ENCODE results near the gene SPATA13.
"Not testable (repeated sequence)": the region's sequence is repeated elsewhere in the genome, so short reads cannot be mapped to it uniquely, and the experiment has no call there.

The SPATA13 gene

GRCh38 chr13:24308068-24308445 lies 147.5 kb downstream of the SPATA13 start:
- in situ Hi-C loops (cut with MboI; ENCODE audit: low sequenced_read_pairs), result no loop called here

- in situ Hi-C loops (cut with MboI; ENCODE audit: low sequenced_read_pairs), result no loop called here
Observed at GRCh38 chr13:24308488-24309020, 148.0 kb downstream of the SPATA13 start.

- in situ Hi-C loops (cut with MboI; ENCODE audit: low sequenced_read_pairs), result not testable (repeated sequence)
Observed at GRCh38 chr13:24309300-24309699, 148.8 kb downstream of the SPATA13 start, which contains the start of gene C1QTNF9. TSS of gene C1QTNF9 (plus strand) at chr13:24309580. CDS start at chr13:24316004, 6,424 bp downstream.

GRCh38 chr13:24313439-24313838 lies 152.9 kb downstream of the SPATA13 start:
- in situ Hi-C loops (cut with MboI; ENCODE audit: low sequenced_read_pairs), result no loop called here

GRCh38 chr13:24317835-24318234 lies 157.3 kb downstream of the SPATA13 start:
- in situ Hi-C loops (cut with MboI; ENCODE audit: low sequenced_read_pairs), result not testable (repeated sequence)

GRCh38 chr13:24318878-24319277 lies 158.4 kb downstream of the SPATA13 start:
- in situ Hi-C loops (cut with MboI; ENCODE audit: low sequenced_read_pairs), result not testable (repeated sequence)

GRCh38 chr13:24319641-24320040 lies 159.1 kb downstream of the SPATA13 start:
- in situ Hi-C loops (cut with MboI; ENCODE audit: low sequenced_read_pairs), result not testable (repeated sequence)

- in situ Hi-C loops (cut with MboI; ENCODE audit: low sequenced_read_pairs), result not testable (repeated sequence)
Observed at GRCh38 chr13:24321416-24321815, 160.9 kb downstream of the SPATA13 start.

GRCh38 chr13:24322470-24322869 lies 161.9 kb downstream of the SPATA13 start:
- in situ Hi-C loops (cut with MboI; ENCODE audit: low sequenced_read_pairs), result not testable (repeated sequence)

GRCh38 chr13:24323036-24323738 lies 162.7 kb downstream of the SPATA13 start:
- in situ Hi-C loops (cut with MboI; ENCODE audit: low sequenced_read_pairs), result no loop called here

GRCh38 chr13:24323739-24324075 lies 163.2 kb downstream of the SPATA13 start:
- in situ Hi-C loops (cut with MboI; ENCODE audit: low sequenced_read_pairs), result no loop called here

GRCh38 chr13:24327598-24327997 lies 167.1 kb downstream of the SPATA13 start:
- in situ Hi-C loops (cut with MboI; ENCODE audit: low sequenced_read_pairs), result not testable (repeated sequence)

GRCh38 chr13:24328145-24328544 lies 167.6 kb downstream of the SPATA13 start:
- in situ Hi-C loops (cut with MboI; ENCODE audit: low sequenced_read_pairs), result no loop called here

GRCh38 chr13:24338721-24339120 lies 178.2 kb downstream of the SPATA13 start:
- in situ Hi-C loops (cut with MboI; ENCODE audit: low sequenced_read_pairs), result no loop called here

GRCh38 chr13:24339937-24340607 lies 179.6 kb downstream of the SPATA13 start:
- in situ Hi-C loops (cut with MboI; ENCODE audit: low sequenced_read_pairs), result no loop called here

- in situ Hi-C loops (cut with MboI; ENCODE audit: low sequenced_read_pairs), result no loop called here
Observed at GRCh38 chr13:24340608-24340955, 180.1 kb downstream of the SPATA13 start.

GRCh38 chr13:24341439-24341838 lies 180.9 kb downstream of the SPATA13 start:
- in situ Hi-C loops (cut with MboI; ENCODE audit: low sequenced_read_pairs), result no loop called here

GRCh38 chr13:24348385-24348784 lies 187.9 kb downstream of the SPATA13 start:
- in situ Hi-C loops (cut with MboI; ENCODE audit: low sequenced_read_pairs), result no loop called here

GRCh38 chr13:24348797-24349515 lies 188.4 kb downstream of the SPATA13 start:
- in situ Hi-C loops (cut with MboI; ENCODE audit: low sequenced_read_pairs), result no loop called here

- in situ Hi-C loops (cut with MboI; ENCODE audit: low sequenced_read_pairs), result not testable (repeated sequence)
Observed at GRCh38 chr13:24349778-24350664, 189.5 kb downstream of the SPATA13 start.

GRCh38 chr13:24351423-24351822 lies 190.9 kb downstream of the SPATA13 start:
- in situ Hi-C loops (cut with MboI; ENCODE audit: low sequenced_read_pairs), result no loop called here
